Activated effector memory CD4-positive, alpha-beta T cell treated with anti-CD3 and anti-CD28 coated beads, Interleukin-2, amount 50 U/mL, for 16 hours (primary cell): ENCODE measurements around the gene EGLN3.
A peak's percentile ranks its signal among the peaks of the same experiment; 100 is the strongest.
"Not testable (repeated sequence)": the region's sequence is repeated elsewhere in the genome, so short reads cannot be mapped to it uniquely, and the experiment has no call there.

Experiments
- DNase-seq: peaks from one replicate; pipeline ENCODE4 v3.0.0-alpha.2; 2020

The EGLN3 gene

DNA sequence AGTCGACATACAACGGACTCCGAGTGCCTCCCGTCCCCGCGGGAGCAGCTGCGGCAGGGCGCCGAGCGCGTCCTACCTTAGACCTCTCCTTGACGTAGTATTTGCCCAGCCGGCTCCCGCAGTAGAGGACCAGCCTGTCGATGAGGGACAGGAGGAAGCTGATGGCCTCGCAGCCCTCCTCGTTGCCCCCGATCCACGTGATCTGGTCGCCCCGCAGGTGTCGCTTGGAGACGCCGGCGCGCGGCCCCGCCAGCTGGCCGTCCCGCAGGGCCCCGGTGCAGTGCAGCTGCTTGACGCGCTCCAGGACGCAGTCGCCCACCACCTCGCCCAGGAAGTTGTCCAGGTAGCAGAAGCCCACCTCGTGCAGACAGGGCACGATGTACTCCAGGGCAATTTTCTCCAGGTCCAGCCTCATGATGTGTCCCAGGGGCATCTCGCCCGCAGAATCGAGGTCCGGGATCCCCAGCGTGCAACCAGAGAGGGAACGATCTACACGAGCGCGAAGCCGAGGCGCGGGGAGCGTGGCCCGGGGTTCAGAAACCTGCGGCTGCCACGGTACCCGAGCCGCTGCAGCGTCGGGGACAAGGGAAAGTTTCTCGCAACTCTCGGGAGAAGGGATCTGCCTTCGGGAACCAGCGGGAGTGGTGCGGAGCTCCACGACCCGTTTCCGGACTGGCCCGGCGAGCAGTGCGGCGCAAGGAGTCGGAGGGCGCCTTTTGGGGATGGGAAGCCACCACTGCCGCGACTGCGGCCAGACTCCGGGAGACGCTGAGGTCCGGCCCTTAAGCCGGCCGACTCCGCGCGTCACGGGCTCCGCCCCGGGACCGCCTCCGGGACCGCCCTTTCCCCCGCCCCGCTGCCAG lies at the start of gene EGLN3:
Gene EGLN3 (minus strand): TSS at position 755 of the 863 bp plus-strand sequence. CDS start 322 bp downstream, at position 433.
- DNase-seq: peak; percentile 84

DNA sequence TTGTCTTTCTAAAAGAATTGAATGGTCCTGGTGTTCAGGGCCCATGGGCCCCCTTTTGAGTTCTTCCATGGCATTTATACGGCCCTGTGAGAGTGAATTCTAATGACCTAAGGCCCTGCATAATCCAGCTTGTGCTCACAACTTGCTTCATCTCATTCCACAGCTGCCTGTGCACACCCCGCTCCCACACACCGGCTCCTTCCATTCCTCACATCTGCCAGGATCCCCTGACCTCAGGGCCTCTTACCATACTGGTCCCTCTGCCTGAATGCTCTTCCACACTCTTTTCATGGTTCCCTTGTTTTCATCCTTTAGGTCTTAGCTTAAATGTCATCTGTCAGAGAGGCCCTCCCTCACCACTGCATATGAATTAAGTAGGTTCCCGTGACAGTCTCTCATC lies 49.5 kb upstream of the EGLN3 start:
- no peak for DNase-seq

- DNase-seq: no peak
Measured at GRCh38 chr14:33999771-34000291, 49.0 kb upstream of the EGLN3 start.

DNA sequence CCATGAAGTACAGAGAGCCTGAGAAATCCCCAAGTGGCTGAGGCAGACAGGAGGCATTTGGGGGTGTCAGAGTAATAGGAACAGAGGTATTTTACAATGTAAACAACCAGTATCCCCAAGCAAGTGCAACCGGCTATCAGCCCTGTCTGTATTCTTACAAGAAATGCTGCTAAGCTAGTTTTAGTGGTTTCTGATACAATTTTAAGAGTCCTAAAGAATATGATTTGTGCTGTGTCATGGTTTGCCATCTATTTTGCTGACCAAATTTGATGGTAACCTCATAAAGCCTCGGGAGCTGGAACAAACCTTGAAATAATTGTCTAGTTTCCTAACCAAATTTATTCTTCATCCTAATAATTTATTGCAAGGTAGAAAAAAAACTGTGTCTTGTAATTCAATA lies 46.7 kb upstream of the EGLN3 start:
- no peak for DNase-seq

DNA sequence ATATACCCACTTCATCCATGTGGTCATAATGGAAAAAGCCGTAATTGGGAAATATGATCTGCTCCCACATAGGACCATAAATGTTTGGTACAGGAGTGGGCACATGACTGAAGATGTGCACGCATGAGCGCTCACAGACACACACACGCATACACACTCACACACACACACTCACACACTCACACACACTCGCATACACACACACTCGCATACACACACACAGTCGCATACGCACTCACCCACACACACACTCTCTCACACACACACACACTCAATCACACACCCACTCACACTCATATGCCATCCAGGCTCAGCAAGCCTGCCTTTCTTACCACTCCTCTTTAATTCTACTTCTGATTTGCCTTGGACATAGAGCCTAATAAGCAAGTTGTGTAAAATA lies 45.6 kb upstream of the EGLN3 start:
- DNase-seq: no peak

DNA sequence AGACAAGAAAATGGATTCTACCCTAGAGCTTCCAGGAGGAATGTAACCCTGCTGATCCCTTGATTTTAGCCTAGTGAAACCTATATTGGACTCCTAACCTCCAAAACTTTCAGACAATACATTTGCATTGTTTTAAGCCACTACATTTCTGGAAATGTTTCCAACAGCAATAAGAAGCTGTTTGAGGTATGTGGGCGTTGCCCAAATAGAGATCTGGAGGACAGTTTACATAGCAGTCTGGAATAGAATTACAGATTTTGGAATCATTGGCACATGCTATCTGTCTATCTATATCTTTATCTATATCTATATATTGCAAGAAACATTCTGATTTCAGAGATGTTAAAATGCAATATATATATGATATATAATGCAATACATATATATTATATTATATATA lies 42.4 kb upstream of the EGLN3 start:
- DNase-seq: no peak

- no peak for DNase-seq
Measured at GRCh38 chr14:33992274-33993007, 41.6 kb upstream of the EGLN3 start.

GRCh38 chr14:33990790-33991189 lies 39.9 kb upstream of the EGLN3 start:
- no peak for DNase-seq

DNA sequence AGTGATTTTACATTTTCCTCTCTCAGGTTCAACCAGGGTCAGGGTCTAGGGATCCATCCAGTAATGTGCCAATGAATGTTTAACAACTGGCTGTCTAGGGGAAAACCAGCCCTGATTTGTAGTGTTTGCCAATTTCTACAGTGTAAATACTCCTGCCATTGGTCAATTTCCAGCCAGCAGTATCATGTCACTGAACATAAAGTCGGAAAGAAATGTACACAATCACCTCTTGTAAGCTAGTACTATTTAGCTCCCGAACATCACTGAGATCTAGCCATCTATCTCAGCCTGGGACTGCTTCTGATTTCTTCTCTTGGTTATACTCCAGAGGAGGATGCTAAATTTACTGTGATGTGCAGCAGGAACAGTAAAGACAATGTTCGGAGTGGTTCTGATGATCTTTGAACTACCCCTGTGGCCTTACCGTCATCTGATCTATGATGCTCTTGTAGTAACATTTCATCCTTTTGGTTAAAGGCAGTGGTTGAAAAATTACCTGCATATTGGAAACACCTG lies 36.7 kb upstream of the EGLN3 start:
- DNase-seq: no peak

DNA sequence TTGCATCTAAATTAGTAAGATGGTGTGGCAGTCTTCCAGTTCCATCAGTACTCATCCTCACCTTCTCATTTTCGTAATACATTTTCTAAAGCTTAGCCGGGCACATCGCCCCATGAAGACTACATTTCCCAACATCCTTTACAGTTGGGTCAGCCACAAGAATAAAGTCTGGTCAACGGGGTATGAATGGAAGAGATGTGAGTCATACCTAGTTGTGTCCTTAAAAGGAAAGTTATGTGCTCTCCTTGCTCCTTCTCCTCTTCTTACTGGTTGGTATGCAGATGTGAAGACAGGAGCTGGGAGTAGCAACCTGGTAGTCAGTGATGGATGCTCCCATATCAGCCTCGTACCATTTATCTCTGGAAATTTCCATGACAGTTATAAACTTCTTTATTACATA lies 35.9 kb upstream of the EGLN3 start:
- DNase-seq: no peak

DNA sequence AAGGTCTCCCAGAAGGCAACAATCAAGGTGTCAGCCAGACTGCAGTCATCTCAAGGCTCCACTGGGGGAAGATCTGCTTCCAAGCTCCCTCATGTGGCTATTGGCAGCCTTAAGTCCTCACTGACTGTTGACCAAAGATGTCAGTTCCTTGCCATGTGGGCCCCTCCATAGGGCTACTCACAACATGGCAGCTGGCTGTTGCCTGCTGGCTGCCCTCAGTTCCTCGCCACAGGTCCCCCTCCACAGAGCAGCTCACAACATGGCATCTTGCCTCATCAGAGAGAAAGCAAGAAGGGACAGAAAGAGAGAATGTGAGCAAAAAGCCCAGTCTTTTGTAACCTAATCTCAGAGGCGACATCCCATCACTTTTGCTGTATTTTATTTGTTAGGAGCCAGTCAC lies 34.4 kb upstream of the EGLN3 start:
- DNase-seq: no peak

- no peak for DNase-seq
Measured at GRCh38 chr14:33979613-33980276, 28.9 kb upstream of the EGLN3 start.

GRCh38 chr14:33978892-33979612 lies 28.2 kb upstream of the EGLN3 start:
- DNase-seq: no peak

DNA sequence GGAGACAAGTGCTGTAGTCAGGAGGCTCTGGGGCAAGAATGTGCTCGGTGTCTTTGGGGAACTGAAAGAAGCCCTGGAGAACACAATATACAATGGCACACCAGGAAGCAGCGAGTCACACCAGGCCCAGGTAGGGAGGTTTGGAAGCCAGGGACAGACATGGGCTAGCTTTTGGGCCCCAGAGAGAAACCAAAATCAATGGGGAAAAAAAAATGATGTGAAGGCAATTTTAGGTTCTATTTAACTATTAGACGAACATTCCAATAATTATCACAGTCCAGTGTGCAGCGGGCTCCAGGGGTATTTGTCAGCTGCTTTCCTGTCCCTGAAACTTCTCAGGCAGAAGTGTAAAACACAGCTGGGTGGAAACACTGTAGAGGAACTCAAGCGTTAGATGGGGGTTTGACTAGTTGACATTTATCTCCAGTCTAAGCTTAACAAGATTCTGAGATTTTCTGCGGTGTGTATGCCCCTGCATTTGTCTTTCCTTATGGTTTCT lies 21.8 kb upstream of the EGLN3 start:
- DNase-seq: no peak

GRCh38 chr14:33969846-33970245 lies 19.0 kb upstream of the EGLN3 start:
- not testable (repeated sequence) for DNase-seq

GRCh38 chr14:33968722-33969121 lies 17.8 kb upstream of the EGLN3 start:
- DNase-seq: no peak

DNA sequence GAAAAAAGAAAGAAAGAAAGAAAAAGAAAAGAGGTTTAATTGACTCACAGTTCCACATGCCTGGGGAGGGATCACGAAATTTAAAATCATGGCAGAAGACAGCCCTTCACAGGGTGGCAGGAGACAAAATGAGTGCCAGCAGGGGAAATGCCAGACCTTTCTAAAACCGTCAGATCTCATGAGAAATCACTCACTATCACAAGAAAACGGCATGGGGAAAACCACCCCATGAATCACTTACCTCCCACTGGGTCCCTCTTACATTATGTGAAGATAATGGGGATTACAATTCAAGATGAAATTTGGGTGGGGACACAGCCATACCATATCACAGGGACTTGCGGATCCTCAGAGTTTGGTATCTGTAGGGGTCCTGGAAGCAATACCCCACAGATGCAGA lies 16.3 kb upstream of the EGLN3 start:
- DNase-seq: no peak

DNA sequence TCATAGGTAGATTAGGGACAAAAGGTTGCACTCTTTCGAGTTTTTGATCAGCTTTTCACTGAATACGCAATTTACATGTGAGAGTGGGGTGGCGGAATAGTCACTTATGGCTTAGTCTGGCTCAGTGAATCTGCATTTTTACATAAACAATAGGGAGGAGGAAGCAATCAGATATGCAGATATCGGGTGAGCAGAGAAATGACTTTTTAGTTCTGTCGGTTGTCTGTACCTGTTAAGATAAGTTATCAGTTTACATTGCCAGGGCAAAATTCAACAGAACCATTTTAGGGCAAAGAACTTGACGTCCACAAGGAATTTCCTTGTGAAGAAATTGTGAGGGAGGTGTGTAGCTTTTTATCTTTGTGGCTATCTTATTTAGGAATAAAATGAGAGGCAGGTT lies 15.4 kb upstream of the EGLN3 start:
- DNase-seq: no peak

DNA sequence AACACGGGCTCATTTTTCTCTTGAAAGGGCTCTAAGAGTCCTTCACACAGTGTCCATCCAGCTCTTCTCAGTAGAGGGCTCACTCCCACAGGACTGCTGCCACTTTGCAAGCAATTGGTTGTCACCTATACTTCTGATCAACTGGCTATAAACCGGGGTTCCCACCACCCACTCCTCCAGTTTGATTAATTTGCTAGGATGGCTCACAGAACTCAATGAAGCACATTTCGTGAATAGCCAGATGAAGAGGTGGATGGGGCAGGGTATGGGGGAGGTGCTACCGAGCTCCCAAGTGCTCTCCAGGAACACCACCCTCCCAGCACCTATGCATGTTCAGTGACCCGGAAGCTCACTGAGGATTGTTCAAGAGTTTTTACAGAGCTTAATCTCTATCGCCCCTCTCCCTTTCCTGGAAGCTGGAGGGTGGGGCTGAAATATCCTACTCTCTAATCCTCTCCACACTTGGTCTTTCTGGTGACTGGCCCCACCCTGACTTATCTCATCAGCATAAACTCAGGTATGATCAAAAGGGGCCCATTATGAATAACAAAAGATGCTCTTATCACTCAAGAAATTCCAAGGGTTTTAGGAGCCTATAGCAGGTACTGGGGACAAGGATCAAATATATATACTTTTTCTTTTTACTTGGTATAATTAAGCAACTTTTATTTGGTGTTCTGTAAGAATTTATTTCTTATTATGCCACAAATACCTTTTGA lies 13.9 kb upstream of the EGLN3 start:
- no peak for DNase-seq

- no peak for DNase-seq
Measured at GRCh38 chr14:33963892-33964291, 13.0 kb upstream of the EGLN3 start.

GRCh38 chr14:33962466-33962865 lies 11.6 kb upstream of the EGLN3 start:
- DNase-seq: not testable (repeated sequence)

GRCh38 chr14:33962016-33962415 lies 11.1 kb upstream of the EGLN3 start:
- DNase-seq: no peak
